Middle frontal gyrus (tissue), 1 donor: ENCODE data around the gene CDH13.

Source experiments
- DNase-seq: peaks from one replicate; pipeline ENCODE4 v3.0.0-alpha.2; 2015; ENCODE audit warnings: low spot score; ENCODE audit errors: extremely low spot score

CDH13 gene

GRCh38 chr16:82738699-82739098 lies 111.9 kb downstream of the CDH13 start:
- no peak for DNase-seq

- DNase-seq, result no peak
These were observed 114.4 kb downstream of the CDH13 start for GRCh38 chr16:82741073-82741615.

- DNase-seq, result no peak
These were observed 118.2 kb downstream of the CDH13 start for GRCh38 chr16:82744958-82745357.

GRCh38 chr16:82748026-82748425 lies 121.3 kb downstream of the CDH13 start:
- no peak for DNase-seq

GRCh38 chr16:82750068-82750467 lies 123.3 kb downstream of the CDH13 start:
- DNase-seq, result no peak

GRCh38 chr16:82751020-82751419 lies 124.3 kb downstream of the CDH13 start:
- no peak for DNase-seq

- no peak for DNase-seq
These were observed 125.4 kb downstream of the CDH13 start for GRCh38 chr16:82752172-82752571.

- DNase-seq, result no peak
These were observed 127.1 kb downstream of the CDH13 start for GRCh38 chr16:82753821-82754220.

- DNase-seq, result no peak
These were observed 128.1 kb downstream of the CDH13 start for GRCh38 chr16:82754716-82755513.

- no peak for DNase-seq
These were observed 129.0 kb downstream of the CDH13 start for GRCh38 chr16:82755570-82756282.

GRCh38 chr16:82756283-82756599 lies 129.5 kb downstream of the CDH13 start:
- DNase-seq, result no peak

- no peak for DNase-seq
These were observed 131.6 kb downstream of the CDH13 start for GRCh38 chr16:82758406-82758805.

GRCh38 chr16:82758904-82759303 lies 132.1 kb downstream of the CDH13 start:
- no peak for DNase-seq

GRCh38 chr16:82761236-82761635 lies 134.5 kb downstream of the CDH13 start:
- DNase-seq, result no peak

- no peak for DNase-seq
These were observed 135.1 kb downstream of the CDH13 start for GRCh38 chr16:82761858-82762257.

GRCh38 chr16:82763371-82763770 lies 136.6 kb downstream of the CDH13 start:
- DNase-seq, result no peak

GRCh38 chr16:82767198-82767597 lies 140.4 kb downstream of the CDH13 start:
- no peak for DNase-seq

GRCh38 chr16:82767808-82768207 lies 141.0 kb downstream of the CDH13 start:
- DNase-seq, result no peak

- DNase-seq, result no peak
These were observed 143.1 kb downstream of the CDH13 start for GRCh38 chr16:82769845-82770244.

- DNase-seq, result no peak
These were observed 145.4 kb downstream of the CDH13 start for GRCh38 chr16:82772215-82772614.

- DNase-seq, result no peak
These were observed 146.2 kb downstream of the CDH13 start for GRCh38 chr16:82773018-82773417.

- DNase-seq, result no peak
These were observed 149.8 kb downstream of the CDH13 start for GRCh38 chr16:82776470-82777146.
